Activated CD4-positive, alpha-beta T cell treated with anti-CD3 and anti-CD28 coated beads for 24 hours (primary cell): ENCODE measurements around the gene FGF12.
A peak's percentile ranks its signal among the peaks of the same experiment; 100 is the strongest.

Experiments used
- DNase-seq, 2 donors: peaks; one replicate each; pipeline ENCODE4 v3.0.0-alpha.2; 2020; ENCODE audit warnings: low read depth in 2 of 2

FGF12 gene

GRCh38 chr3:192194085-192194484 is 533.3 kb downstream of the FGF12 start:
- DNase-seq = no peak

- peak; percentile 10 to 31 for DNase-seq
Observed at GRCh38 chr3:192188218-192188835, 539.0 kb downstream of the FGF12 start.

- no peak for DNase-seq
Observed at GRCh38 chr3:192187485-192188051, 539.8 kb downstream of the FGF12 start.

GRCh38 chr3:192186498-192186897 is 540.8 kb downstream of the FGF12 start:
- DNase-seq = no peak

- DNase-seq = no peak
Observed at GRCh38 chr3:192186045-192186444, 541.3 kb downstream of the FGF12 start.

GRCh38 chr3:192183109-192183508 is 544.2 kb downstream of the FGF12 start:
- no peak for DNase-seq

DNA sequence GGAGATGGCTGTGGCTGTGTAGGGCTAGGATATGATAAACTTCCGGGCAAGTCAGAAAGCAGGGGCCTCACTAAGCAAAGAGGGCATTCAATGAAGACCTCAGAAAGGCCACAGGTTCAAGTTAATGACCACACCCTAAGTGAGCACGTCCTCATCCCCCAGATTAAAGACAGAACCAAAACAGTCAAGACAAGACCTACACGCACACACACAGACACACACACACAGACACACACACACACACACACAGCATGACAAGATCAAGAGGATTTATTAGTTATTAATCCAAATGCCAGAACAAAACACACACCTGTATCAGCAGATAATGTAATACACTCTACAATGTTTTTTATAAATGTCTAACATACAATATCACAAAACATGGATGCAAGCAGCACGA is 546.2 kb downstream of the FGF12 start:
- DNase-seq = no peak

DNA sequence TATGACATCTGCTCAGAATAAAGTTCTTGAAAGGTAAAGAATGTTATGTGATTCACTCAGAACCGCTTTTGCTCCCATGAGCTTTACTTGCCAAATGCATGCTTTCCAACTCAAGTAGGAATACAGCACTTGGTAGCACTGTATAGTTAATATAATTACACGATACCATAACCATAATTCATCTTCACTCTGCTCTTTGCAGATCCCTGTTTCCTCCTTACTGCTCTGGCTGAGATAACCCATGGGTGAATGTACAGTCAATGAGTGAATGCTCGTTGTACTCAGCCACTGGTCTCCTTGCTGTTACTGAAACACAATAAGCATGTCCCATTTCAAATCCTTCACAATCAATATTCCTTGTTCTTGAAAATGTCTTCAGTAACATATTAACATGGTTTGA is 550.0 kb downstream of the FGF12 start:
- DNase-seq = no peak

GRCh38 chr3:192174283-192174682 is 553.1 kb downstream of the FGF12 start:
- no peak for DNase-seq

- DNase-seq = no peak
Observed at GRCh38 chr3:192171213-192171612, 556.1 kb downstream of the FGF12 start.

DNA sequence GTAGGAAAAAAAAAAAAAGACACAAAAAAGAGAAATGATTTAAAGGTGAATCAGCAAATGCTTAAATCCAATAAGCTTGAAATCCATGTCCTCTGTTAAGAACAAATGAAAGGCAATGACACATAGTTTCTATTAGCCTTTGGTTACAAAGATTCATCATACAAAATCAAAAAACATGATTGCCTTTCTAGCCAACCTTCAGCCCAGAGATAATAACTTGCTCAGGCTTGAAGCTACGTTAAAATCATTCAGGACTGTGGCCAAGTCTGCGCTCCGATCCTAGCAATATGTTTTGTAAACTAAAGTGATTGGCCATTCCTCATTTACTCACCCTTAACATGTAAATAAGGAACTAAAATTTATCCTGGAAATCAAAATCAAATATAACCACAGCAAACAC is 556.7 kb downstream of the FGF12 start:
- DNase-seq = no peak

DNA sequence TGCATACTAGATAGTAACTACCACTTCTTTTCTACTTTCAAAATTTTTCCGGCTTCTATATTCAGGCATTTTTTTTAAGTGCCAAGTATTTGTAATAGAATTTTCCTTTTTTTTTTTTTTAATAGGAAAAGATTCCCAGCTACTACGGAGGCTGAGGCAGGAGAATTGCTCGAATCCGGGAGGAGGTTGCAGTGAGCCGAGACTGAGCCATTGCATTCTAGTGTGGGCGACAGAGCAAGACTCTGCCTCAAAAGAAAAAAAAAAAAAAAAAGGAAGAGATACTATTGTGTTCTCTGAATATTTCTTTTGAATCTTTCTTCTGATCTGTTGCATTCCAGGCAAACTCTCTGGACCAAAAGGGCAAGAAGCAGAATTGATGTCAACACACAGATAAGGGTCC is 557.3 kb downstream of the FGF12 start:
- no peak for DNase-seq

DNA sequence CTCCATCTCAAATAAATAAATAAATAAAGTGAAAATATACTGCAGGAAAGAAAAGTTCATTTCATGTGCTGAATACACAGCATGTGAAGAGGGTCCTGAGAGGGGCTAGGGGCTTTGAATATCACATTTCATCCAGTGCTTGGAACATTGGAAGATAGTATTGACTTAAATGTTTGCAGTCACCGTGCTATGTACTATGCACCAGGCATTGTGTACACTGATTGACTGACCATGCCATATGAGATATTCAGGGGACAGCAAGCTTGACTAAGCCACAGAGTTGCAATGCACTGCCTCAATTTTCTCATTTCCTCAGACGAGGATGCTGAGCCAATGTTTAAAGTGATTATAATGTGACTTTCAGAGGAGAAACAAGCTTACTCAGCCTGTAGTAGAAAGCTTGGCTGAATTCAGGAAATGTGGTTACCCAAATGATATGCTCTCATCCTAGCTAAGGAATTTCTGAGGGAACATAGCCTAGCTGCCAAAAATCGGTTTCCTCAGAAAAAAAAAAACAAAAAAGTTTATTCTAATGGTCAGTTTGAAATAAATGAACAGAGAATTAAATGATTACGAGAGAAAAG is 557.9 kb downstream of the FGF12 start:
- no peak for DNase-seq

DNA sequence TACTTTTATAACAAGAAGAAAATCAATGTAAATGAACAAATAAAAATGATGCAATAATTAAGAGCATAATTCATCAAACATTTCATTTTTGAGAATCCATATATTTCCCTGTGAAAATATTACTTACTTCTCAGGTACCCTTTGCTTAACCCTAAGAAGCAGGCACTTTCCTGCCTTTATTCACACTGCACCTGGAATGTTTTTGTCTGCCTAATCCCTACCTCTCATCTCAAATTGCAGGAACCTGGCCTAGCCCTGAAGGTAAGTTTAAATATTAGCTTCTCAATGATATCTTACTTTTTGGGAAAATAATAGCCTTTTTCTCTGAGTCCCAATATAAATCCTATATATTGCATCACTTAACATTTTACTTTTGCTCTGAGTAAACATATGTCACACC is 559.1 kb downstream of the FGF12 start:
- DNase-seq = no peak

- no peak for DNase-seq
Observed at GRCh38 chr3:192165552-192165951, 561.8 kb downstream of the FGF12 start.

- no peak for DNase-seq
Observed at GRCh38 chr3:192161661-192162060, 565.7 kb downstream of the FGF12 start.

DNA sequence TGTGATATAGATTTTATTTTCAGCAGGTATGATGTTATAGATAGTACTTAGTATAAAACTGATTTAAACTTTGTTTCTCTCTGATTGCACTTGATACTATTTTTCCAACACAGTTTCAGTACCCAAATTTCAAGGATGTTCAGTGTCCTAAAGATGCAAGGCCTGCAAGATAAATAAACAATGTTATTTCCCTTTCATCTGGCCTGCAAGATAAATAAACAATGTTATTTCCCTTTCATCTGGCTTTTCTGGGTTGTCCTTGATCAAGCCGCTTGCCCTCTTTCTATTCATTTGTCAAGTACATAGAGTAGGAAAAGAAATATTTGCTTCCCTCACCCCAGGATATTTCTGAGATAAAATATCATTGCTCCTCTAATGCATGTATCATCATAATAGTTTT is 571.0 kb downstream of the FGF12 start:
- DNase-seq = no peak

GRCh38 chr3:192155194-192155593 is 572.1 kb downstream of the FGF12 start:
- DNase-seq = no peak

DNA sequence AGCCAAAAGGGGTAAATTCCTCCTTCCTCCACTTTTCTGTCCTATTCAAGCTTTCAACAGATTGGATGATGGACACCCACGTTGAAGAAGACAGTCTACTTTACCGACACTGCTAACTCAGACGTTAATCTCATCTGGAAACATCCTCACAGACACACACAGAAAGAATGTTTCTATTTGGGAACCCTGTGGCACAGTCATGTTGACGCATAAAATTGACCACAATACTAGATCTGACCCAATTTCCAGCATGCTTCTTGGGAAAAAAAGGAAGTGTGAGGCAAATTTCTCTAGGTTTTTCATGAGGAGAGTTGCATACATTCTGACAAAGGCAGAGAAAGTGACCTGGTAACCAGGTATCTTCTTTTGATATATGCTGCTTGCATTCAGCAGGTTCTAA is 594.1 kb downstream of the FGF12 start:
- no peak for DNase-seq

DNA sequence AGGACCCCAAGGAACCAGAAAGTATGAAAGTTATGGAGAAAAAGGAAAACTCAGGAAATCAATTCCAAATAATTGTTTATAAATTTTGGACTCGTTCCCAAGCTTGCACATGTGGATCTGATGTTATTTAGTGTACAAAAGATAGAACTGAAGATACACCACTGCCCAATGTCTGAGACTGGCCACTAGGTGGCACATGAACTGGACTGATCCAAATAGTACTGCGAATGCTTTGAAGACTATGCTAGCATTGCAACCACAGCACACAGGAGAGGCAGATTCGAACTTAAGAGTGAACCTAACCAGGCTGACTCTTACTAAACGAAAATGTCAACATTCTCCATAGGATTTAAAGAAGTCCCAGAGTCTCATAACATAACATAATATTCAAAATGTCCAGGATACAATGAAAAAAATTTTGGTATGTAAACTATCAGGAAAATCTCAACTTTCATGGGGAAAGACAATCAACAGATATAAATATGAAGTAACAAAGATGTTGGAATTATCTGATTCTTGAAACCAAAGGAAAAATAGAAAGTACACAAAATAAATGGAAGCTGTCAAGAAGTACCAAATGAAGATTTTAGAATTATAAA is 596.7 kb downstream of the FGF12 start:
- no peak for DNase-seq

DNA sequence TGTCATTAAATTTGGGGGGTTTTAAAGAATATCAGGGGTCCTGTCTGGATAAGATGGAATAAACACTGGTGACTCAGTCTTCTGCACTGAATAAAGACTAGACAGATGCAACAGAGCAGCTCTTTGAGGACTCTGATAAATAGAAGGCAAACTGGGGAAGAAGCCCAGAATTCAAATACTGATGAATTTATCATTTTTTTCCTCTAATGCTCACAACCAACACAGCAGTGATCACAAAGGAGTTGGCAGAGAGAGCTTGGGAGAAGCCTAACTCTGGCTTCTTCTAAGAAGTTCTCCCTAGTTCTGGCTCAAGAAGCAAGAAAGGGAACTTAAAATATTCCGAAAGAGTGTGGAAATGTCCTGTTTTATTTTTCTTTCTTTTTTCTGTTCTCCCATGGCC is 597.8 kb downstream of the FGF12 start:
- no peak for DNase-seq

- DNase-seq = no peak
Observed at GRCh38 chr3:192128922-192129321, 598.4 kb downstream of the FGF12 start.

DNA sequence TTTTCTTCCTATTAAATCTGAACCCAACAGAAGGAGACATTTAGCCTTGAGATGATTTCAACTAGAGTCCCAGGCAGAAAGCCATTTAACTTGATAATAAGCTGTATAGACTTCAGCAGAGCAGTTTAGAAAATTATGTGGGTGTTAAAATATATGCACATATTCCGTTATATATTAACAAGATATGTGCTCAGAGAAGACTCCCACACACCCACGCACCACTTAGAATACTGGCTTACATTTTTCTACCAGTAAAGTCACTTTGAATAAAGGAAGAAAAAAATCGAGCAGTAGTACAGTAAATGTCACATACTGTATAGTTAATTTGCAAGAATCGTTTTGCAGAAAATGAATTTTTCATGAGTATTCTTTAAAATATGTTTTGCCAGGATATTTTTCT is 599.3 kb downstream of the FGF12 start:
- DNase-seq = no peak
